Upper lobe of left lung (tissue), 6 donors: ENCODE results near the gene B9D1. TPM values are rescaled to one million over a fixed set of nuclear protein-coding genes. Genes with fewer than 3 reads are reported as not detected.

Experiments
- ATAC-seq, 2 donors: fragments of 200-7000 bp; cut with Tn5 transposase; one replicate each; pipeline ENCODE4 v1.9.1; 2022; ENCODE audit warnings: mild to moderate bottlenecking in 2 of 2, moderate library complexity in 2 of 2; ENCODE audit not compliant: low FRiP score in 2 of 2
- DNase-seq, 2 donors: peaks; one replicate each; pipeline ENCODE4 v3.0.0-alpha.2; 2019 to 2020
- H3K27ac ChIP-seq, 4 donors: fragments of 200-600 bp; sonication (generic); one replicate each; pipeline ENCODE4 v1.5.1; 2016 to 2019
- H3K27me3 ChIP-seq, 4 donors: fragments of 200-600 bp; sonication (generic); one replicate each; pipeline ENCODE4 v1.5.1; 2017 to 2019
- H3K36me3 ChIP-seq, 4 donors: fragments of 200-600 bp; sonication (generic); one replicate each; pipeline ENCODE4 v1.5.1; 2016 to 2019
- H3K4me1 ChIP-seq, 4 donors: fragments of 200-600 bp; sonication (generic); one replicate each; pipeline ENCODE4 v1.5.1; 2018 to 2019
- H3K4me3 ChIP-seq, 4 donors: fragments of 200-600 bp; sonication (generic); one replicate each; pipeline ENCODE4 v1.5.1; 2017 to 2019; ENCODE audit warnings: mild to moderate bottlenecking in 2 of 4, moderate library complexity in 1 of 4
- H3K9me3 ChIP-seq, 4 donors: fragments of 200-600 bp; sonication (generic); one replicate each; pipeline ENCODE4 v1.5.1; 2018 to 2019
- CTCF ChIP-seq, 6 experiments: fragments of 450-650 bp in 4 of 6; fragments of 200-600 bp in 2 of 6; sonication (generic) in 2 of 6; IDR thresholded peaks; one replicate each; pipeline ENCODE4 v1.5.1; 2016 to 2019; ENCODE audit warnings: antibody characterized with exemption in 6 of 6
- EP300 ChIP-seq, 4 donors: sonication (generic); formaldehyde crosslinking; IDR thresholded peaks; one replicate each; pipeline ENCODE4 v1.5.1; 2017; ENCODE audit warnings: antibody characterized with exemption in 4 of 4, control low read depth in 2 of 4
- POLR2A ChIP-seq, 4 donors: fragments of 450-650 bp; IDR thresholded peaks; one replicate each; pipeline ENCODE4 v1.5.1; 2016 to 2017; ENCODE audit warnings: antibody characterized with exemption in 4 of 4, mild to moderate bottlenecking in 2 of 4
- POLR2AphosphoS5 ChIP-seq, 2 donors: sonication (generic); formaldehyde crosslinking; IDR thresholded peaks; one replicate each; pipeline ENCODE4 v1.5.1; 2017; ENCODE audit warnings: antibody characterized with exemption in 2 of 2
- WGBS, 2 donors: methylation state at CpG; one replicate each; pipeline ENCODE4 v1.1.5; 2017 to 2018; 5-methylcytosine and 5-hydroxymethylcytosine counted together
- total RNA-seq, 6 donors: library from RNA; depleted of rRNA in 4 of 6; stranded (reverse); fragments of >200 nt in 4 of 6; gene quantifications; one replicate each; pipeline versions ENCODE4 v1.1.0 to v1.2.1, GENCODE V29; 2016 to 2021
- donor health status: DM: no; HTN: no; CAD: no; lungs with moderate emphysema.
- donor health status: DM: no; HTN: yes; CAD: no; lungs with severe emphysema.

The B9D1 gene, protein sequence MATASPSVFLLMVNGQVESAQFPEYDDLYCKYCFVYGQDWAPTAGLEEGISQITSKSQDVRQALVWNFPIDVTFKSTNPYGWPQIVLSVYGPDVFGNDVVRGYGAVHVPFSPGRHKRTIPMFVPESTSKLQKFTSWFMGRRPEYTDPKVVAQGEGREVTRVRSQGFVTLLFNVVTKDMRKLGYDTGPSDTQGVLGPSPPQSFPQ
- 10 to 100 TPM; 11.7 to 52.4 (median 17.5) TPM for total RNA-seq

DNA sequence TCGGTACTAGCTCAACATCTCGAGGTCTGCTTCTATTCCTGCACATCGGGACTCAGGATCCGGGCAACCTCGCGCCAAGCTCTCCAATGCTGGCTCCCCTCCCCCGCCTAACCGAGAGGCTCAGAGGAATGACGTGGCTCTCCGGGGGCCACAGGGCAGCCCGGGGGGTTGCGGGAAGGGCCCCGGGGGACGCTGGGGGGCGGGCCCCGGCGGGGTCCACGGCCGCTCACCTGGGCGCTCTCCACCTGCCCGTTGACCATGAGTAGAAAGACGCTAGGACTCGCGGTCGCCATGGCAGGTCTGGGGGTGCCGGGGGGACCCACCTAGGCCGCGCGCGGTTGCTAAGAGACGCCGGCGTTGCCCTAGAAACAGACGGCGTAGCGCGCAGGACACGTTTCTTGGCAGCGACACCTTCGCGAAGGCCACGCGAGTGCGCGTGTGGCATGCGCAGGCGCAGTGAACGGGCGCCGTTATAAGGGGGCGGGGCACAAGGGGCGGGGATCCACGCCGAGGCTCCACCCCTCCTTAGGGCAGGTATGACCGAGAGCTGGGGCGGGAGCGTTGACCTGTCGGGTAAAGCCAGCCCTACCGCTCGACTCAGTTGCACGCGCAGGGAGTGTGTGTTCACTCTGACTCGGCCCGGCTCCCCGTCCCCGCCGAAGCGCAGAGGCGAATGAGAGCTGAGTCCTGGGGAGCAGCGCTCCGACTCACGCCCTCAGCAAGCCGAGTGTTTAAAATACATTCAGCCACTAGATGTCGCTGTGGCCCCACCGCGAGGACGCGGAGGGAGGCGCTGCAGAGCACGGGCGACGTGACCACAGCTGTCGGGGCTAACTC, at the start of gene B9D1:
B9D1 (minus strand) TSS at position 447 of the 837 bp plus-strand sequence; CDS start at position 293, 154 bp downstream.
- H3K27me3 ChIP-seq, result no peaks in the 10 kb centered on the region
- DNase-seq, result peak; percentile 94 to 98
- TF ChIP-seq EP300 (IDR thresholded peaks at IDR 0.05) (no peak), CTCF (IDR thresholded peaks at IDR 0.05) (peak; percentile 92 to 100 (median 98)), POLR2AphosphoS5 (IDR thresholded peaks at IDR 0.05) (peak; percentile 64), POLR2A (IDR thresholded peaks at IDR 0.05) (peak in 1 of 4 donors; percentile 33)
- H3K4me3 ChIP-seq, result peak within 1 kb of the TSS; percentile 59 to 87 (median 80)
- peaks cover 11 to 16% (median 13%) of the 10 kb centered on the region in 4 donors for H3K4me1 ChIP-seq
- no peaks in the 10 kb centered on the region for H3K9me3 ChIP-seq
- peak within 1 kb of the TSS; percentile 77 to 90 (median 83) for H3K27ac ChIP-seq
- ATAC-seq, result peak; percentile 96
- WGBS, 2 donors, result 0 to 1% methylated on average over 20 to 22 of the region's 83 CpGs
- H3K36me3 ChIP-seq, result peaks cover 0 to under 1% (median 0%) of the 10 kb centered on the region in 4 donors

DNA sequence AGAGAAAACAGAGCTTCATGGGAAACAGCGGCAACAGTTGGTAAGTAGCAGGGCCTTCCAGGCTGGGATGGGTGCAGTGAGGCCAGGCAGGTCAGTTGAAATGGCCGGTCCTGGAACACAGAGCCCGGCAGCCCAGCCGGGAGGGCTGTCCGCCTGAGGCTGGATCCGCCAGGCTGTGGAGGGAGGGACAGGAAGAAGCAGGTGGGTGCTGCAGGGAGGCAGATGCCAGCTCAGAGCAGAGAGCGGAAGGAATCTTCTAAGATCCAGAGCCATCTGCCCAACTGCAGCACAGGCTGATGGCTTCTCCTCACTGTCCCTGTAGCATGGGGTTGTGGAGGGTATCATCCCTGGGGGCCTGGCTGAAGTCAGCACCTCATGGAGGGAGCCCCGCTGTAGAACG, 49.1 kb upstream of the B9D1 start:
- H3K27ac ChIP-seq, result no peak overlapping the region
- H3K4me1 ChIP-seq, result peaks cover 0 to 7% (median 1%) of the 10 kb centered on the region in 4 donors
- H3K27me3 ChIP-seq, result no peaks in the 10 kb centered on the region
- H3K9me3 ChIP-seq, result no peaks in the 10 kb centered on the region
- TF ChIP-seq CTCF (IDR thresholded peaks at IDR 0.05) (no peak), POLR2AphosphoS5 (IDR thresholded peaks at IDR 0.05) (no peak), EP300 (IDR thresholded peaks at IDR 0.05) (no peak), POLR2A (IDR thresholded peaks at IDR 0.05) (no peak)
- H3K36me3 ChIP-seq, result no peaks in the 10 kb centered on the region
- WGBS, 2 donors, result 70 to 78% methylated on average over 9 of the region's 9 CpGs
- DNase-seq (peak in 1 of 2 donors; percentile 55), ATAC-seq (no peak)
- H3K4me3 ChIP-seq, result peak overlapping the region in 3 of 4 donors; percentile 26 to 39 (median 33)

- TF ChIP-seq CTCF (IDR thresholded peaks at IDR 0.05) (peak in 1 of 6 experiments; percentile 9), POLR2A (IDR thresholded peaks at IDR 0.05) (no peak)
- no peaks in the 10 kb centered on the region for H3K9me3 ChIP-seq
- no peak within 1 kb of the TSS for H3K27ac ChIP-seq
- peaks cover 0 to 7% (median 1%) of the 10 kb centered on the region in 4 donors for H3K4me1 ChIP-seq
- DNase-seq, result peak in 1 of 2 donors; percentile 58
- H3K36me3 ChIP-seq, result no peaks in the 10 kb centered on the region
- no peaks in the 10 kb centered on the region for H3K27me3 ChIP-seq
- H3K4me3 ChIP-seq, result peak within 1 kb of the TSS in 3 of 4 donors; percentile 26 to 39 (median 33)
- ATAC-seq, result peak in 1 of 2 donors; percentile 23
- WGBS, 2 donors, result 27 to 36% methylated on average over 22 to 23 of the region's 23 CpGs
Measured at GRCh38 chr17:19410875-19411620, 48.5 kb upstream of the B9D1 start, which contains the start of gene RNF112. RNF112 (plus strand) TSS chr17:19411232; CDS start chr17:19411409, 177 bp downstream.

DNA sequence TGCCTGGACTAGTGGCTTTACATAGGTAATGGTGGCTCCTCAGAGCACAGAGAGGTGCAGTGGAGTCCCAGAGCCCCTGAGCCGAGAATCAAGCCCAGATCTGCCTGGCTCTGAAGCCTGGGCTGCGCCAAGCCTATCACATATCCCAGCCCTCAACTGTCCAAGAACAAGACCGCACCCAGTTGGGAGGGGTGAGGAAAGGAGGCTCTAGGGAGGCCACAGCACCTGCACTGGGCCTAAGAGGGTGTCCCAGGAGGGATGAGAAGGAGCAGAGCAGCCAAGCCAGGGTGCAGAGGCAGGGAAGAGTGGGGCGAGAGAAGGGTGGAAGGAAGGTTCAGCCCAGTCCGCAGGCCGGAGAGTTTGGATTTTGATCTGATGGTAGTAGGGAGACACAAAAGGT, 47.6 kb upstream of the B9D1 start:
- H3K4me1 ChIP-seq, result peaks cover 0 to 7% (median 1%) of the 10 kb centered on the region in 4 donors
- H3K36me3 ChIP-seq, result no peaks in the 10 kb centered on the region
- DNase-seq (no peak), ATAC-seq (no peak)
- no peaks in the 10 kb centered on the region for H3K9me3 ChIP-seq
- H3K4me3 ChIP-seq, result no peak overlapping the region
- 80 to 93% methylated on average over 4 to 6 of the region's 6 CpGs for WGBS, 2 donors
- TF ChIP-seq POLR2A (IDR thresholded peaks at IDR 0.05) (no peak), POLR2AphosphoS5 (IDR thresholded peaks at IDR 0.05) (no peak), EP300 (IDR thresholded peaks at IDR 0.05) (no peak), CTCF (IDR thresholded peaks at IDR 0.05) (no peak)
- H3K27ac ChIP-seq, result no peak overlapping the region
- no peaks in the 10 kb centered on the region for H3K27me3 ChIP-seq
